AG10803 (cell line): ENCODE data around the gene C3orf22.

ENCODE experiments used
- DNase-seq: peaks from one replicate; pipeline ENCODE4 v3.0.0; 2010; ENCODE audit warnings: low read depth
- H3K4me3 ChIP-seq: 2 replicates; pipeline ENCODE4 v1.5.1; 2011; ENCODE audit warnings: mild to moderate bottlenecking, low read length, control low read depth
- TF ChIP-seq, protein P1 (sequence below): conservative IDR thresholded peaks from 2 replicates; pipeline ENCODE4 v1.5.1; 2011; ENCODE audit warnings: mild to moderate bottlenecking, low read length, control low read depth, inconsistent platforms

Gene C3orf22

DNA sequence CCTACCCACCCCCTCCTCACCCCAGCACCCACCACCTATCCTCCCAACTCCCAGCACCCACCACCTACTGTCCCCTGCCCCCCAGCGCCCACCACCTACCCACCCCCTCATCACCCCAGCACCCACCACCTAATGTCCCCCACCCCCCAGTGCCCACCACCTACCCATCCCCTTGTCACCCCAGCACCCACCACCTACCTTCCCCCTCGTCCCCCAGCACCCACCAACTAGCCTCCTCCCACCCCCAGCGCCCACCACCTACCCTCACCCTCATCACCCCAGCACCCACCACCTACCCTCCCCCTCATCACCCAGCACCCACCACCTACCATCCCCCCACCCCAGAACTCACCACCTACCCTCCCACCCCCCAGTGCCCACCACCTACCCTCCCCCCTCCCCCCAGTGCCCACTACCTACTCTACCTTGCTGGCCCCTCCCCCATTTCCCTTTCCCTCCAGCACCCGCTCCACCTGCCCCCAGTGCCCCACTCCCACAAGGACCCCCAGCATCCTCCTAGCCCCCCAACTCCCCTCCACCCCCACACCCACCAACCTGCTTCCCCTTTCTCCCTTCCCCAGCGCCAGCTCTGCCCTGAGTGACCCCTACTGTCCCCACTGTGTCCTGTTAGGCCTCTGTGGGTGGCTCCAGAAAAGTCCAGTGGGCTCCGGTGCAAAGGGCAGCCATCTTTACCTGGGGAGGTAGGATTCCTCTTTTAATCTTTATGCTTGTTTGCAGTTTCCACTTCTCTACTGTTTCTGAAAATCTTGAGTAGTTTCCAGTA, 42.4 kb downstream of the C3orf22 start:
- H3K4me3 ChIP-seq: no peak overlapping the region
- no peak for DNase-seq
- TF ChIP-seq, protein P1, sequence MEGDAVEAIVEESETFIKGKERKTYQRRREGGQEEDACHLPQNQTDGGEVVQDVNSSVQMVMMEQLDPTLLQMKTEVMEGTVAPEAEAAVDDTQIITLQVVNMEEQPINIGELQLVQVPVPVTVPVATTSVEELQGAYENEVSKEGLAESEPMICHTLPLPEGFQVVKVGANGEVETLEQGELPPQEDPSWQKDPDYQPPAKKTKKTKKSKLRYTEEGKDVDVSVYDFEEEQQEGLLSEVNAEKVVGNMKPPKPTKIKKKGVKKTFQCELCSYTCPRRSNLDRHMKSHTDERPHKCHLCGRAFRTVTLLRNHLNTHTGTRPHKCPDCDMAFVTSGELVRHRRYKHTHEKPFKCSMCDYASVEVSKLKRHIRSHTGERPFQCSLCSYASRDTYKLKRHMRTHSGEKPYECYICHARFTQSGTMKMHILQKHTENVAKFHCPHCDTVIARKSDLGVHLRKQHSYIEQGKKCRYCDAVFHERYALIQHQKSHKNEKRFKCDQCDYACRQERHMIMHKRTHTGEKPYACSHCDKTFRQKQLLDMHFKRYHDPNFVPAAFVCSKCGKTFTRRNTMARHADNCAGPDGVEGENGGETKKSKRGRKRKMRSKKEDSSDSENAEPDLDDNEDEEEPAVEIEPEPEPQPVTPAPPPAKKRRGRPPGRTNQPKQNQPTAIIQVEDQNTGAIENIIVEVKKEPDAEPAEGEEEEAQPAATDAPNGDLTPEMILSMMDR: no peak

DNA sequence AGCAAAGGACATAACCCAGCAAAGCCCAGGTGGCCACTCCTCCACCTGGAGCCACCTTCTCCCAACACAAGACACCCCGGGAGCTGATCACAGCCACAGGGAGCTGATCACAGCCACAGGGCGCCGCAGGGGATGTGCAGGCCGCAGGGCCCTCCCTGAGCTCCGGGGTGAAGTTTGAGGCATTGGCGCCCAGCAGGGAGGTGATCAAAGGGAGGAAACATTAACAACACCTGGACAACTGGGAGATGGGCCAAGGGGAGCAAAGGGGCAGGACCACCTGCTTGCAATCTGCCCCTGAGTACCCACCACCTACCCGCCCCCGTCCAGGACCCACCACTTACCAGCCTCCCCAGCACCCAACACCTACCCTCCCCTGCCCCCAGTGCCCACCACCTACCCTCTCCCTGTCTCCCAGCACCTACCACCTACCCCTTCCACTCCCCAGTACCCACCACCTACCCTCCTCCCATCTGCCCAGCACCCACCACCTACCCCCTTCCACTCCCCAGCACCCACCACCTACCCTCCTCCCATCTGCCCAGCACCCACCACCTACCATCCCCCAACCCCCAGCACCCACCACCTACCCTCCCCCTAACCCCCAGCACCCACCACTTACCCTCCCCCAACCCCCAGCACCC, 43.5 kb downstream of the C3orf22 start:
- no peak for DNase-seq
- TF ChIP-seq, protein P1: no peak
- H3K4me3 ChIP-seq: no peak overlapping the region

DNA sequence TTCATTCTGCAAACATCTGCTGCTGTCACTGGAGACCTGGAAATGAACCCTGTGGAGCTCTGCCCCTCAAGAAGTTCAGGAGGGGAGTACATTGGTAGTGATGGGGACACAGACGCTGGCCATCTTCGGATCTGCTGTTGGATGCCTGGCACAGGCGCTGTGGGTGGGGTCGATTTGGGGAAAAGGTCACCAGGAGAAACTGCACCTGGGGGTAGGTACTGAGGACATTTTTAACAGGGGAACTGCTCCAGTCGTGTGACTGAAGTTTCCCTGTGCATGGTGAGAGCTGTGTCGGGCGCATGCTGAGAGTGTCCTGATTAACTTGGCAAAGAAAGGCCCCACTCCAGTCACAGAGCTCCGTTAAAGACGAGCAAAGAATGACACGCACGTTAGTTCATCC, 44.6 kb downstream of the C3orf22 start:
- TF ChIP-seq, protein P1: no peak
- DNase-seq: no peak
- H3K4me3 ChIP-seq: no peak overlapping the region

DNA sequence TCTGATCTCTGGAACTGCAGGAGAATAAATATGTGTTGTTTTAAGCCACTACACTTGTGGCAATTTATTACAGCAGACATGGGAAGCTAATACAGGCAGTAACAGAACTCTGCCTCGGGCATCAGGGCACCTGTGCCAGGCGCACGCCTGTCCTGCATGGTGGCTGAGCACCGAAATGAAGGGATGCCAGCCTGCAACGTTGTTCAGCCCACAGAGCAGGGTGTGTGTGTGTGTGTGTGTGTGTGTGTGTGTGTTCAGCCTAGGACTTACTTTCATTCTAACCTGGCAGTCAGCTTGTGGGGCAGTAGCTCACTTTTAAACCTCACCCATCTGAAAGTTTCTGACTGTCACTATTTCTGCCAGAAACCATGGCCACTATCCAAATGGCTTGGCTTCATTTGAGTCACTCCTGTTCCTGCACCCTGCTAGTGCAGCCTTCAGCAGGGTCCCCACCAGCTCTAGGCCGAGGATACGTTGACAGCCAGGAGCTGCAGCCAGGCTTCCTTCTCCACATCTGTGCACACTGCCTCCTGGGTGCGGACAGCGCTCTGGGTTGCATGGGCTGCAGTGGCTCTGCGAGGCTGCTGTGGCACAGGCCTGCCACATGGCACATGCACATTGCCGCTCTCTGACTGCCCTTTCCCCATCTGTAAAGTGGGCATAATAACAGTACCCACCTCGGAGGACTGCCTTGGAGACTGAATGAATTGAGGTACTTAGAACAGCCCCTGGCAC, 45.6 kb downstream of the C3orf22 start:
- no peak overlapping the region for H3K4me3 ChIP-seq
- TF ChIP-seq, protein P1: no peak
- no peak for DNase-seq

DNA sequence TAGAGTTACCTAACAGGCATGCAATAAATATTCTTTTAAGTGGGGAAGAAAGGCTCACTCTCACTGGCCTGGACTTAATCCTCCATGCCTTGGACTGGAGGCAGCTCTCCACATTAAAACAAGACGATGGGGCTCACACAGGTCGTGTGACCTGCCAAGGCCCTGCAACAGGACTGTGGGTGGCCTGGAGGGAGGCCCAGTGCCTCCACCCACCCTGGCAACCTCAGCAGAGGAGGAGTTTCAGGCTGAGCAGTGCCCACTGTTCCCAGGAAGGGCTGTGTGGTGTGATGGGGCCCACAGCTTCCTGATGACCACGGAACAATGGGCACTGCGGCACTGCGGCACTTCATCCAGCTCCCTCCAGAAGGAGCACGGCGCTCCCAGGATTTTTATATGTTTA, 46.7 kb downstream of the C3orf22 start:
- H3K4me3 ChIP-seq: no peak overlapping the region
- DNase-seq: no peak
- TF ChIP-seq, protein P1: no peak

DNA sequence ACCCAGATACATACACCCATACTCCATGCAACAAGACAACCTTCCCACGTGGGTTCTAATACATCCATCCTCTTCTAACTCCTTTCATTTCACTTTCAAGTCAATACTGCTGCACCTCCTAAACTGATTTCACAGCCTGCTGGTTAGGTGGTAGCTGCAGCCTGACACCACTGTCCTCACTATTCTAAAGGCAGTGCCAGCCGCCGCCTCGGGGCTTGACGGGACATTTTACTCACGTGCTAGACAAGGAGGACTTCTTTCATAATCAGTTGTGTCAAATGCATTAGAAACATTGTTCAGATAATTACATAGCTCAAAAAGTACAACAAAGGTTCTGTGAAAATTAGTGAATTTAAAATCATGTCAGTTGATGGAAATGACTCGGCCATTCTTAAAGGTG, 47.4 kb downstream of the C3orf22 start:
- TF ChIP-seq, protein P1: no peak
- DNase-seq: no peak
- no peak overlapping the region for H3K4me3 ChIP-seq
